HepG2 (cell line): ENCODE data around the gene TBXAS1. TPM values are rescaled to one million over a fixed set of nuclear protein-coding genes. Genes with fewer than 3 reads are reported as not detected.

Source experiments
- ATAC-seq: fragments of 200-7000 bp; cut with Tn5 transposase; 3 replicates; pipeline ENCODE4 v1.9.1; 2020; ENCODE audit warnings: mild to moderate bottlenecking, moderate library complexity
- BruUV-seq: library from RNA; stranded (reverse); fragments of 400-500 nt; replicated peaks from 2 replicates; lab custom pipeline; 2021; lab: Mats Ljungman, UMichigan
- CTCF ChIA-PET: fragments of 300-600 bp; formaldehyde crosslinking; extraction: SDS; loops from one replicate; lab custom pipeline; 2021; ENCODE audit warnings: low total read pairs, inconsistent platforms, low intra/inter-chr PET ratio; lab: Yijun Ruan, JAX
- POLR2A ChIA-PET: fragments of 350-600 bp; sonication (Branson Sonifier 250); formaldehyde crosslinking; loops from one replicate; lab custom pipeline; 2020; ENCODE audit warnings: antibody characterized with exemption, inconsistent platforms; lab: Yijun Ruan, JAX
- DNase-seq: peaks from one replicate; pipeline ENCODE4 v3.0.0-alpha.2; 2015; ENCODE audit warnings: low spot score
- FAIRE-seq: peaks from 3 replicates; lab custom pipeline; 2011; peaks lifted over from hg19 to GRCh38; lab: Jason Lieb, UNC
- H2AFZ ChIP-seq: one replicate; pipeline ENCODE4 v1.6.1; 2011; ENCODE audit warnings: low read length, inconsistent platforms
- H3K27ac ChIP-seq: fragments of 300-600 bp; 3 replicates; pipeline ENCODE4 v1.8.0; 2011; ENCODE audit warnings: mixed run types, mild to moderate bottlenecking, mixed read lengths, low read length, inconsistent platforms; ENCODE audit not compliant: insufficient read depth; ENCODE audit errors: extremely low read length
- H3K27me3 ChIP-seq, 2 experiments: fragments of 200-600 bp in 1 of 2; 2 replicates in 1 of 2; 3 replicates in 1 of 2; pipeline versions ENCODE4 v1.6.0 to v1.8.0; 2011; ENCODE audit warnings: low read length in 2 of 2, mild to moderate bottlenecking in 2 of 2, moderate library complexity in 2 of 2, inconsistent platforms in 1 of 2; ENCODE audit not compliant: insufficient read depth in 2 of 2, control insufficient read depth in 1 of 2
- H3K36me3 ChIP-seq, 2 experiments: fragments of 200-600 bp in 1 of 2; replicated peaks in 1 of 2; 2 replicates in 1 of 2; 3 replicates in 1 of 2; pipeline versions ENCODE4 v1.5.1 to v1.8.0; 2011; ENCODE audit warnings: low read length in 2 of 2, inconsistent platforms in 1 of 2; ENCODE audit not compliant: insufficient read depth in 2 of 2, control insufficient read depth in 1 of 2
- H3K4me1 ChIP-seq: 2 replicates; pipeline ENCODE4 v1.5.1; 2012; ENCODE audit warnings: low read length, inconsistent platforms; ENCODE audit not compliant: insufficient read depth
- H3K4me2 ChIP-seq: 2 replicates; pipeline ENCODE4 v1.6.0; 2011; ENCODE audit warnings: low read depth, low read length, inconsistent platforms
- H3K4me3 ChIP-seq, 3 experiments: fragments of 200-600 bp in 1 of 3; sonication (generic), shearing (Covaris generic) in 1 of 3; replicated peaks in 1 of 3; 2 replicates each; pipeline ENCODE4 v1.5.1; 2011 to 2016; ENCODE audit warnings: low read length in 3 of 3, inconsistent platforms in 2 of 3, low read depth in 2 of 3, mild to moderate bottlenecking in 2 of 3, control low read depth in 1 of 3, mixed read lengths in 1 of 3; ENCODE audit not compliant: insufficient read depth in 1 of 3
- H3K79me2 ChIP-seq: one replicate; pipeline ENCODE4 v1.6.1; 2011; ENCODE audit warnings: low read length, inconsistent platforms; ENCODE audit not compliant: insufficient read depth
- H3K9ac ChIP-seq: 2 replicates; pipeline ENCODE4 v1.6.0; 2011; ENCODE audit warnings: mild to moderate bottlenecking, low read depth, low read length, inconsistent platforms; ENCODE audit not compliant: insufficient read depth
- H3K9me3 ChIP-seq: 2 replicates; pipeline ENCODE4 v1.5.1; 2012; ENCODE audit warnings: mild to moderate bottlenecking, low read length
- H4K20me1 ChIP-seq: 2 replicates; pipeline ENCODE4 v1.6.0; 2011; ENCODE audit warnings: inconsistent platforms, mild to moderate bottlenecking, low read length, moderate library complexity; ENCODE audit not compliant: insufficient read depth
- ETV6 ChIP-seq: sonication (generic); formaldehyde crosslinking; conservative IDR thresholded peaks from 2 replicates; pipeline ENCODE4 v1.4.0; 2020; ENCODE audit warnings: missing genetic modification reagents
- PATZ1 ChIP-seq: sonication (generic); formaldehyde crosslinking; IDR thresholded peaks from 2 replicates; pipeline ENCODE4 v1.4.0; 2020; ENCODE audit warnings: missing genetic modification reagents
- PITX1 ChIP-seq: sonication (generic); formaldehyde crosslinking; IDR thresholded peaks from 2 replicates; pipeline ENCODE4 v1.5.1; 2020; ENCODE audit warnings: mild to moderate bottlenecking, missing genetic modification reagents
- RARA ChIP-seq: IDR thresholded peaks from 2 replicates; pipeline ENCODE4 v1.6.1; 2016; ENCODE audit warnings: missing genetic modification reagents, missing compliant biosample characterization
- TFDP2 ChIP-seq: sonication (generic); formaldehyde crosslinking; IDR thresholded peaks from 2 replicates; pipeline ENCODE4 v1.4.0; 2020; ENCODE audit warnings: missing genetic modification reagents
- ZNF205 ChIP-seq: IDR thresholded peaks from 2 replicates; pipeline ENCODE4 v1.6.1; 2018; ENCODE audit warnings: missing biosample characterization, missing genetic modification reagents
- ZNF788 ChIP-seq: sonication (generic); formaldehyde crosslinking; IDR thresholded peaks from 2 replicates; pipeline ENCODE4 v1.5.0; 2020; ENCODE audit warnings: mild to moderate bottlenecking, missing genetic modification reagents, borderline replicate concordance
- WGBS: methylation state at CpG from one replicate; pipeline ENCODE4 v1.1.6; 2017; ENCODE audit warnings: low lambda C conversion rate; 5-methylcytosine and 5-hydroxymethylcytosine counted together
- in situ Hi-C: cut with HindIII; loops from 2 replicates; pipeline ENCODE4 v1.10.0; 2017; ENCODE audit warnings: low pct_unique_long_range_greater_than_20kb; ENCODE audit not compliant: extremely low pct_ligation_motif_present
- intact Hi-C: fragments of 100-400 bp; cut with micrococcal nuclease; formaldehyde crosslinking; loops from one replicate; pipeline ENCODE4 v1.10.0; 2022; ENCODE audit not compliant: unreplicated experiment
- polyA plus RNA-seq, 8 experiments: library from polyadenylated mRNA; depleted of rRNA in 3 of 8; stranded (reverse) in 7 of 8; unstranded in 1 of 8; fragments of >200 nt; fragmentation: Illumina TruSeq in 4 of 8; extraction: Trizol in 4 of 8; gene quantifications; 2 replicates each; pipeline versions ENCODE4 v1.2.1 to v1.2.3, GENCODE V29; 2011 to 2016; ENCODE audit warnings: low read depth in 4 of 8, missing spikeins in 1 of 8, mixed read lengths in 1 of 8; ENCODE audit not compliant: insufficient read depth in 1 of 8
- total RNA-seq, 5 experiments: library from RNA; depleted of rRNA; stranded (reverse); fragments of >200 nt; fragmentation: Illumina TruSeq; extraction: Trizol; gene quantifications; 2 replicates each; pipeline ENCODE4 v1.2.3, GENCODE V29; 2016; ENCODE audit warnings: low read depth in 1 of 5

Gene TBXAS1
- total and polyA plus RNA-seq, 2 of the 13 experiments (the other 11 are each of a cell fraction or from before 2014, with no cell fraction given) = 4.0 to 4.9 TPM

- 20% methylated on average over 6 of the region's 6 CpGs for WGBS
- Histone ChIP-seq H3K79me2 (no peaks in the 10 kb centered on the region), H3K4me1 (peaks cover 41% of the 10 kb centered on the region), H3K27ac (no peak overlapping the region), H3K27me3 (peaks cover 0 to 4% of the 10 kb centered on the region in 2 experiments; a peak in 1 of 5 replicates), H3K4me3 (no peak overlapping the region), H3K9ac (no peak overlapping the region), H3K4me2 (no peak overlapping the region), H3K36me3 (no peaks in the 10 kb centered on the region), H4K20me1 (no peaks in the 10 kb centered on the region), H2AFZ (no peak overlapping the region), H3K9me3 (no peaks in the 10 kb centered on the region)
- POLR2A ChIA-PET = interaction anchor here (0.6 kb wide), 1 partner anchor 339 kb away, joined by 4 read pairs; no protein-coding TSS in a partner anchor
- ATAC-seq (no peak), DNase-seq (no peak), FAIRE-seq (no peak)
- intact Hi-C loops (loop anchor here (5.0 kb wide), 1 partner anchor 173 kb away; the partner anchor contains the start of gene TBXAS1), in situ Hi-C loops (loop anchor here (5.0 to 10.0 kb wide), 4 partner anchors 223 to 506 kb away; partner anchors contain the start of gene HIPK2)
- TF ChIP-seq TFDP2 (CRISPR knock-in tag) (0 out of 2 replicates have a peak, but pooled peaks have one; percentile 15), PITX1 (CRISPR knock-in tag) (no peak), ETV6 (CRISPR knock-in tag) (no peak), ZNF205 (CRISPR knock-in tag) (no peak), ZNF788 (CRISPR knock-in tag) (no peak), RARA (CRISPR knock-in tag) (peak; percentile 63), PATZ1 (CRISPR knock-in tag) (0 out of 2 replicates have a peak, but pooled peaks have one; percentile 32)
- CTCF ChIA-PET = interaction anchor here (1.9 to 4.6 kb wide), 3 partner anchors 225 to 398 kb away, joined by 12 to 44 read pairs (median 19); no protein-coding TSS in a partner anchor
- BruUV-seq = no TSS peak
These were observed 171.7 kb downstream of the TBXAS1 start for GRCh38 chr7:140000666-140001268.
